ENCODE measurements around the gene PRRC2B. TPM values are rescaled to one million over a fixed set of nuclear protein-coding genes. Genes with fewer than 3 reads are reported as not detected.
A peak's percentile ranks its signal among the peaks of the same experiment; 100 is the strongest.

PRRC2B gene
- total and polyA plus RNA-seq, 7 donors, result 10.8 to 98.6 (median 65.3) TPM

DNA sequence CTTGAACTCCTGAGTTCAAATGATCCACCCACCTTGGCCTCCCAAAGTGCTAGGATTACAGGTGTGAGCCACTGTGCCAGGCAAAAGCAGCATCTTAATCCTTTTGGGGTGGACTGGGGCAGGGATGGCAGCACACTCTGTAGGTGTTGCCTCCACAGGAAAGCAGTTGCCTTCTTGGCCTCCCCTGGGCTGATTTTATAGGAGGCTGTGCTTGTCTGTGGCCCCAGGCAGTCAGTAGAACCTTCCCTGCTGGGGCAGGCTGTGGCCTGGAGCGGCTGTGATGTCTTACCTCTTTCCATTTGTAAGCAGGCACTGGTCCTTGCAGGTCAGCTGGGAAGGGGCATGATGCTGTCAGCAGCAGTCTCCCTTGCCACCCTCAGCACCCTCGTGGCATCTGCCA, 49.8 kb downstream of the PRRC2B start:
- TF ChIP-seq POLR2A (IDR thresholded peaks at IDR 0.05) (no peak), EP300 (IDR thresholded peaks at IDR 0.05) (no peak), POLR2AphosphoS5 (IDR thresholded peaks at IDR 0.05) (no peak)
- TF ChIP-seq, protein P1, sequence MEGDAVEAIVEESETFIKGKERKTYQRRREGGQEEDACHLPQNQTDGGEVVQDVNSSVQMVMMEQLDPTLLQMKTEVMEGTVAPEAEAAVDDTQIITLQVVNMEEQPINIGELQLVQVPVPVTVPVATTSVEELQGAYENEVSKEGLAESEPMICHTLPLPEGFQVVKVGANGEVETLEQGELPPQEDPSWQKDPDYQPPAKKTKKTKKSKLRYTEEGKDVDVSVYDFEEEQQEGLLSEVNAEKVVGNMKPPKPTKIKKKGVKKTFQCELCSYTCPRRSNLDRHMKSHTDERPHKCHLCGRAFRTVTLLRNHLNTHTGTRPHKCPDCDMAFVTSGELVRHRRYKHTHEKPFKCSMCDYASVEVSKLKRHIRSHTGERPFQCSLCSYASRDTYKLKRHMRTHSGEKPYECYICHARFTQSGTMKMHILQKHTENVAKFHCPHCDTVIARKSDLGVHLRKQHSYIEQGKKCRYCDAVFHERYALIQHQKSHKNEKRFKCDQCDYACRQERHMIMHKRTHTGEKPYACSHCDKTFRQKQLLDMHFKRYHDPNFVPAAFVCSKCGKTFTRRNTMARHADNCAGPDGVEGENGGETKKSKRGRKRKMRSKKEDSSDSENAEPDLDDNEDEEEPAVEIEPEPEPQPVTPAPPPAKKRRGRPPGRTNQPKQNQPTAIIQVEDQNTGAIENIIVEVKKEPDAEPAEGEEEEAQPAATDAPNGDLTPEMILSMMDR (IDR thresholded peaks at IDR 0.05), result no peak
- H3K27me3 ChIP-seq, result no peaks in the 10 kb centered on the region
- no peak overlapping the region for H3K4me3 ChIP-seq
- peaks cover 19 to 98% (median 59%) of the 10 kb centered on the region in 4 donors for H3K36me3 ChIP-seq
- H3K9me3 ChIP-seq, result no peaks in the 10 kb centered on the region
- H3K4me1 ChIP-seq, result no peaks in the 10 kb centered on the region
- no peak overlapping the region for H3K27ac ChIP-seq
- 94 to 96% methylated on average over 2 of the region's 2 CpGs for WGBS, 2 donors
- DNase-seq, result no peak
- intact Hi-C loops (cut with DNase I), result no loop called here

DNA sequence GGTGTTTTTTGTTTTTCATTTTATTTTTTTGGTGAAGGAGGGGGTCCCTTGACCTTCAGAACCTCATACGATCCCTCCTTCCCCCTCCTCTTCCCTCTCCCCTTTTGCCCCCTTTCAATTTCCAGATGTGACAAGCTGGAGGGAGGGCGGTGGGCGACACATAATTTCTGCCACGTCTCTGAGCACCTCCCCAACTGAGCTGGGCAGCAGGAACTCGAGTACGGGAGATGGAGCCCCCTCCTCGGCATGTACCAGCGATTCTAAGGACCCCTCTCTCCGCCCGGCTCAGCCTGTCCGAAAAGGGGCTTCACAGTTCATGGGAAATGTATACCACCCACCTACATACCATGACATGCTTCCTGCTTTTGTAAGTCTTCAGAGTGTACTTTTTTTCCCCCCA, 52.4 kb downstream of the PRRC2B start:
- intact Hi-C loops (cut with DNase I), result no loop called here
- H3K4me1 ChIP-seq, result no peaks in the 10 kb centered on the region
- peak; percentile 53 for DNase-seq
- H3K36me3 ChIP-seq, result peaks cover 18 to 97% (median 59%) of the 10 kb centered on the region in 4 donors
- WGBS, 2 donors, result 93 to 95% methylated on average over 11 of the region's 11 CpGs
- no peaks in the 10 kb centered on the region for H3K9me3 ChIP-seq
- H3K27me3 ChIP-seq, result no peaks in the 10 kb centered on the region
- H3K4me3 ChIP-seq, result no peak overlapping the region
- TF ChIP-seq POLR2AphosphoS5 (IDR thresholded peaks at IDR 0.05) (no peak), EP300 (IDR thresholded peaks at IDR 0.05) (no peak), POLR2A (IDR thresholded peaks at IDR 0.05) (no peak)
- TF ChIP-seq, protein P1 (IDR thresholded peaks at IDR 0.05), result no peak
- H3K27ac ChIP-seq, result no peak overlapping the region

DNA sequence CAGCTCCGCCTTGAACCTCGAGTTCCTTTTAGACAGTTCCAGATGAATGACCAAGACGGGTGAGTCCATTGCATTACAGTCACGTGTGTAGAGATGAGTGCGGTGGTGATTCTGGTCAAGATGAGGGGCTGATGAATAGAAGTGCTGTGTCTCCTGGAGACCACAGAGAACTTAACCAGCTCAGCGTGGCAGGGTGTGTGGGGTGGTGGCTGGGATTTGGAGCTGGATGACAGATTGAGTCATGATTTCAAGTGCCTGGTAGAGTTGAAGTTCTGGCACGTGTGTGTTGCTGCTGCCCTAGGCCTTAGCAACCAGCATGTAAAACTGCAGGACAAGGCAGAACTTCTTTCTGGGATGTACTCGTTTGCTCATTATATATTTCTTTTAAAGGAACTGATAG, 53.3 kb downstream of the PRRC2B start:
- Histone ChIP-seq H3K4me1 (no peaks in the 10 kb centered on the region), H3K36me3 (peaks cover 18 to 97% (median 60%) of the 10 kb centered on the region in 4 donors), H3K27me3 (no peaks in the 10 kb centered on the region), H3K27ac (no peak overlapping the region), H3K9me3 (no peaks in the 10 kb centered on the region), H3K4me3 (no peak overlapping the region)
- TF ChIP-seq POLR2A (IDR thresholded peaks at IDR 0.05) (no peak), EP300 (IDR thresholded peaks at IDR 0.05) (no peak), POLR2AphosphoS5 (IDR thresholded peaks at IDR 0.05) (no peak)
- TF ChIP-seq, protein P1 (IDR thresholded peaks at IDR 0.05), result no peak
- WGBS, 2 donors, result 83% methylated on average over 8 of the region's 8 CpGs
- DNase-seq, result no peak
- intact Hi-C loops (cut with DNase I), result no loop called here

DNA sequence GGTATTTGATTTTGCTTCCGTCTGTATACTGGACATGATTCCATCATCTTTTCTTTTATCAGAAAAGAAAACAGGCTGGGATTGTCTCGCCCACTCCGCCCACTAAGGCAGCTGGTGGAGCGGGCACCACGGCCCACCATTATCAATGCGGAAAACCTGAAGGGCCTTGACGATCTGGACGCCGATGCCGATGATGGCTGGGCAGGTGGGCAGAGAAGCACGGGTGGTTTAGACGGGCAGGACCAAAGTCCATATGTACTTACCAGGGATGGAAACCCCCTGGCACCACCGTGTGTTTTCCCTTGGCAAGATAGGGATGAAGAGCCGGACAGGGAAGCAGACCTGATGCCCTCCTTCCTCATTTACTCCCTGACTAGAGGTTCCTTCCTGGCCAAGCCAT, 53.7 kb downstream of the PRRC2B start:
- Histone ChIP-seq H3K4me1 (no peaks in the 10 kb centered on the region), H3K4me3 (no peak overlapping the region), H3K36me3 (peaks cover 18 to 97% (median 61%) of the 10 kb centered on the region in 4 donors), H3K9me3 (no peaks in the 10 kb centered on the region), H3K27me3 (no peaks in the 10 kb centered on the region), H3K27ac (no peak overlapping the region)
- no peak for TF ChIP-seq EP300 (IDR thresholded peaks at IDR 0.05)
- TF ChIP-seq POLR2A (IDR thresholded peaks at IDR 0.05), result no peak
- no peak for TF ChIP-seq POLR2AphosphoS5 (IDR thresholded peaks at IDR 0.05)
- TF ChIP-seq, protein P1 (IDR thresholded peaks at IDR 0.05), result no peak
- WGBS, 2 donors, result 75 to 87% methylated on average over 14 of the region's 14 CpGs
- intact Hi-C loops (cut with DNase I), result no loop called here
- DNase-seq, result no peak

DNA sequence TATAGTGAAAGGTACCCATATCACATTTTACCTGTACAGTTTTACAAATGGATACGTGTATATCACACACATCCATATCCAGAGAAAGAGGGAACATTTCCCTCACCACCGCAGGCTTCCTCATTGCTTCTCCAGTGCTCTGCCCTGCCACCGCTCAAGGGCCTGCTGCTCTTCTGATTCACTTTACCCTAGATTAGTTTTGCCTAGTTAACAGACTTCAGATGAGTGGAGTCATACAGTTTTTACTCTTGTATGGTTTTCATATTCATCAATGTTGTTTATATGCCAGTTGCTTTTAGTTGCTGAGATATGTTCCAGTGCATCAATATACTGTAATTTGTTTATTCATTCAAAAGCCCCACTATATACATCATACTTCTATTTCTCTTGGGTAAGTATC, 54.9 kb downstream of the PRRC2B start:
- Histone ChIP-seq H3K27me3 (no peaks in the 10 kb centered on the region), H3K4me3 (no peak overlapping the region), H3K9me3 (no peaks in the 10 kb centered on the region), H3K27ac (no peak overlapping the region), H3K4me1 (no peaks in the 10 kb centered on the region), H3K36me3 (peaks cover 18 to 96% (median 57%) of the 10 kb centered on the region in 4 donors)
- no peak for TF ChIP-seq EP300 (IDR thresholded peaks at IDR 0.05)
- TF ChIP-seq, protein P1 (IDR thresholded peaks at IDR 0.05), result no peak
- no peak for TF ChIP-seq POLR2AphosphoS5 (IDR thresholded peaks at IDR 0.05)
- no peak for TF ChIP-seq POLR2A (IDR thresholded peaks at IDR 0.05)
- DNase-seq, result no peak
- WGBS, 2 donors, result 95 to 96% methylated on average over 3 of the region's 3 CpGs
- intact Hi-C loops (cut with DNase I), result no loop called here
